Hypothalamus (tissue), 51 donors: ENCODE results near the gene MRPL28.

ENCODE experiments used
- DNase-seq, 51 donors: peaks; one replicate each; lab custom pipeline; 2025; lab: John Stamatoyannopoulos, UW

MRPL28 gene

DNA sequence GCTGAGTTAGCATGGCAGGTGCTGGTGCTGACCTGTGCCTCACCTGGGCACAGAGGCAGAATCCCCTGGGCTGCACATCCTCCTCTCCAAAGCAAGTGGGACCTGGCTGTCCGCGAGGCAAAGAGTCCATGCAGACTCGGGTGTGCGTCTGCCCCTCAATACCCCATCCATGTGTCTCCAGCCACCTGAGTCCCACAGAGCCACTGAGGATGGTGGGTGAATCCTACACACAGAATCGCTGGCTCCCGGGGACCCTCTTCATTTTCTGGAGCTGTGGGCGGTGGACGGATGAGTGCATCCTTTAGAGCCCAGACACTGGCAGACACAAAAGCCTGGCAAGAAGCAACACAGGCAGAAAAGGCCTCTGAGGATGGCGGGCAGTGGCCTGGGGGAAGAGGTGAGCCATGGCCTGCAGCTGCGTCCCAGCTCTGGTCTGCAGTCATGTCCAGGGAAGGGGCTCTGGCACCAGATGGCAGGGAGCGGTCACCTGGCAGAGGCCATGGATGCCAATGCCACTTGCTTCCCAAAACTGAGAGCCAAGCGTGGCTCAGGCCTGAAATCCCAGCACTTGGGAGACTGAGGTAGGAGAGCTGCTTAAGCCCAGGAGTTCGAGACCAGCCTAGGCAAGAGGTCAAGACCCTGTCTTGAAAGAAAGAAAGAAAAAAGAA is 47.7 kb downstream of the MRPL28 start:
- no peak for DNase-seq

DNA sequence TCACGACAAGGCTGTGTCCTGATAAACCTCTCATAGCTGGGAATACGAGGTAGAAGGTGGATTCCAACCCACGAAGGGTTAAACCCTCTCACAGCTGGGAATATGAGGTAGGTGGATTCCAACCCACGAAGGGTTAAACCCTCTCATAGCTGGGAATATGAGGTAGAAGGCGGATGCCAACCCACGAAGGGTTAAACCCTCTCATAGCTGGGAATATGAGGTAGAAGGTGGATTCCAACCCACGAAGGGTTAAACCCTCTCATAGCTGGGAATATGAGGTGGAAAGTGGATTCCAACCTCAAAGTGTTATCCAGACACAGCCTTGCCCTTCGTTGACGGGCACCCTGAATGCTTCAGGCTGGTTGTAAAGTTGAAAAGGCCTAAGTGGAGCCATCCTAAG is 48.8 kb downstream of the MRPL28 start:
- DNase-seq = no peak

DNA sequence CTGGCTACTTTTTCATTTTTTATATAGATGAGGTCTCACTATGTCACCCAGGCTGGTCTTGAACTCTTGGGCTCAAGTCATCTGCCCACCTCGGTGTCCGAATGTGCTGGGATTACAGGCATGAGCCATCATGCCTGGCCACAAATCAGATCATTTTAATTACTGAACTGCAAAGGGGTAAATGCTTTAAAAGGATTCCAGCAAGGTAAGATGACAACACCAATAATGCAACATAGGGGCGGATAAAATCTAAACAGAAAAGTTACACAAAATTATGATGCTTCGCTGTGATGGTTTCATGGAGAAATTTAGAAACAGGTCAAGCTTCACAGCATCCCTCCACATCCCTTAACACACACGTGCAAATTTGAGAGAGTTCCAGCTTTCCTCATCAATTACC is 50.1 kb downstream of the MRPL28 start:
- no peak for DNase-seq

GRCh38 chr16:318628-319027 is 51.7 kb downstream of the MRPL28 start:
- DNase-seq = no peak

- DNase-seq = no peak
These were observed 52.8 kb downstream of the MRPL28 start for GRCh38 chr16:317583-317982.
